GM21526 (cell line): ENCODE results near the gene DSN1.

Experiments used
- ATAC-seq: cut with Tn5 transposase; IDR thresholded peaks from one replicate; pipeline ENCODE4 v1.9.1; 2021; ENCODE audit warnings: moderate library complexity; ENCODE audit not compliant: unreplicated experiment, low FRiP score

DSN1 gene

DNA sequence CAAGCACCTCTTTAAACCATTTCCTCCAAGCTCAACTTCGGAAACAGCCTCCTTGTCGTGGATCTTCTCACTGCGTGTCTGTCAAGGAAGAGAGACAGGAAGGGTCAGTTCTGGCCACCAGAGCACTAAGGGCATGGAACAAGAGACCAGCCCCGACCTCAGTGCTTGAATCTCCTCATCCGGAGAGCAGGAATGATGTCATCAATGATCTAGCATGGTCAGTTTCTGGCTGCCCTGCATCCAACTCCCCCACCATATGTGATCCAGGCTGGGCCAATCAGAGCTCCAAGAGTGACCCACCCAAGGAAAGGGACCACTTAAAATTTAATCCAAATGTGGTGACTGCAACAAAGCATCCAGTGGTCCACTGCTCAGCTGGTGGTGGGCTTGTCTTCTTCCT lies 23.3 kb upstream of the DSN1 start:
- ATAC-seq, result no peak

GRCh38 chr20:36796117-36796516 lies 22.6 kb upstream of the DSN1 start:
- no peak for ATAC-seq

GRCh38 chr20:36795691-36796090 lies 22.1 kb upstream of the DSN1 start:
- no peak for ATAC-seq

DNA sequence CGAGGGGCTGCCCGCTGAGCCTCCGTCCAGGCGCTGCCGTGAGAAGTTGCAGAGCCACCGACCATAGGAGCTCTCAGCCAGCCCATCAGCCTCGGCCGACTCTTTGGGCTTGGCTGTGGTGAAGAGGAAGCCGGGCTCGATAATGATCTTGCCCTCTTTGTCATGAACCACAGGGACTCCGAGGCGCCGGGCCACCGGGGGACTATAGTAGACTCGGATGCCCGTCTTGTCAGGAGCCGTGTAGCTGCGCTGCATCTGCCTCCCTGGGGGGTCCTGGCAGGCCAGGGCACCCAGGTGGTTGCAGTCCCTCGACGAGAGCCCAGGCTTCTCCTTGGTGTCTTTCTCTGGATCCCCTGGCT lies 20.5 kb upstream of the DSN1 start:
- no peak for ATAC-seq

DNA sequence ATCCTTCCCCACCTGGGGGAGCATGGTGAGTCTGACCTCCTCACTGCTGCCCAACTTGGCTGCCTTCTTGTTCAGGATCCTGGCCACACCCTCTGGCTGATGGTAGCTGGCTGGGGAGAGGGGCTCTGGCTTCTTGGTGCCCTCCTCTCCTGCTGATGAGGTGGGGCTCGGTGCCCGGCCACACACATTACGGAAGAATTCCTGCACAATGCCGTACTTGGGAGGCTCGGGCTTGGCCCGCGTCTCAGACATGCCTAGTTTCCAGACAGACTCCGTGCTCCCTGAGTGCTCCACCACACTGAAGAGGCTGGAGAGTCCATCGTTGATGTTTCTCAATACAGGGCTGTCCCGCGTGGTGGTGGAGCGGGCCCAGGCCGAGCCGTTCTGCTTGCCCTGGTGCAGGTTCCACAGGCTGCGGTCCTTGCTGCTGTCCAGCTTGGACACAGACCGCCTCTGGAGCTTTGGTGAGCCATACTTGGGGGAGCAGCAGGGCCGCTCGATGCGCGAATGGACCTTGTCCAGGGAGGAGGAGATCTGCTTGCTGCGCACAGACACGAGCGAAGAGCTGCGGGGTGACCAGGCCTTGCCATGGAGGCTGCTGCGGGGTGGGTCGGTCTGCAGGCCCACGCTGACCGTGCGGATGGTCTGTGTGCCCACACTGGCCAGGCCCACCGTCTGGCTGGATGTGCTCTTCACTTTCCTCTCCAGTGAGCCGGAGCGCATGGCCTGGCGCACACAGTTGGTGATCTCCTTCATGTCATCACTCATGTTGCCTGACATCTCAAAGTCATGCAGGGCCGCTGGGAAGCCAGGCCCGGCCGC lies 19.9 kb upstream of the DSN1 start:
- no peak for ATAC-seq

GRCh38 chr20:36792422-36792821 lies 18.9 kb upstream of the DSN1 start:
- ATAC-seq, result no peak

GRCh38 chr20:36791862-36792261 lies 18.3 kb upstream of the DSN1 start:
- ATAC-seq, result no peak

DNA sequence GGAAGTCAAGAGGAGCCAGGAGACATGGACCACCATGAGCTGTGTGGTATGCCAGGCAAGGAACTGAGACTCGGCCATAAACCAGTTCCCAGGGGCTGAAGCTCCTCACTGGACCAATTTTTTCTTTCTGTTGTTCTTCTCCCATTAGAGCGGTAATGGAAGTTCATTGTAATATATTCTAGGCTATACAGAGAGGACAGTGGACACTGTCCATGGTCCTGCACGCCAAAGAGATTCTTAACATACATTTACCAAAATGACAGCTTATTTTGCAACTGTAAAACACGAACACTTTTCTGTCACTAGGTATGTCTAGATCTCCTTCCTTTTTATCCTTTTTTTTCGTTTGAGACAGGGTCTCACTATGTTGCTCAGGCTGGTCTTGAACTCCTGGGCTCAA lies 13.1 kb upstream of the DSN1 start:
- no peak for ATAC-seq

GRCh38 chr20:36786246-36786645 lies 12.7 kb upstream of the DSN1 start:
- no peak for ATAC-seq

GRCh38 chr20:36785308-36785707 lies 11.7 kb upstream of the DSN1 start:
- no peak for ATAC-seq

DNA sequence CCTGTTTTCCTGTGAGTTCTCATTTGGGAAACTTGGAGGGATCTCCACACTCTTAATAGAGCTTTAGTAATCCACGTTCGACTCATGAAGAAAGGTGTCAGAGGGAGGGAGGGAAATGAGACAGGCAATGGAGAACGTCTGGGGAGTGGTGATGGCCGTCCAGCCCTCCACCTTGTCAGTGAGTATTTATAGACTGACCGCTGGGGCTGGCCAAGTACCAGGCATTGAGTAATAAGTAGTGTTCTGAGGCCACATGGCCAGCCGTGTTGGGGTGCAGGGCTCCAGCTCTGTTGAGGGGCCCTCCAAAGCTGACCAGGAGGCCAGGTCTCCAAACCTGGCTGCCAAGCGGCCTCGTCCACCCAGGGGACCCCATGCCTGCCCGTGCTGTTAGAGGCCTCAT lies 11.3 kb upstream of the DSN1 start:
- no peak for ATAC-seq

DNA sequence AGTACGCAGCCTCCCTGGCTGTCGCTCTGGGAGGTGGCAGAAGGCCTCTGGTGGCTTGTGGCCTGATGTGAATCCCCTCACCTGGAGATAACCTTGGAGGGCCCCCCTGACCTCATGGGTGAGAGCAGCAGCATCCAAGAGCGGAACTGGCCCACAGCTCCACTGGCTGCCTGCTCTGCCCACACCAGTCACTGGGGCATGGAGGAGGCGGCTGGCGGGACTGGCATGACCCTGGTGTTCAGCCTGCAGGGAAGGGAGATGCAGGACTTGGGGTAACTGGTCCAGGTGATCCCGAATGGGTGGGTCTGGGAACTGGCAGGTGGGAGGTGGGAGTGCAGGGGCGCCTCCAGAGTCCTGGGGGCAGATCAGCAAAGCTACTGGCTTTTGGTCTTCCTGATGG lies 10.6 kb upstream of the DSN1 start:
- no peak for ATAC-seq

DNA sequence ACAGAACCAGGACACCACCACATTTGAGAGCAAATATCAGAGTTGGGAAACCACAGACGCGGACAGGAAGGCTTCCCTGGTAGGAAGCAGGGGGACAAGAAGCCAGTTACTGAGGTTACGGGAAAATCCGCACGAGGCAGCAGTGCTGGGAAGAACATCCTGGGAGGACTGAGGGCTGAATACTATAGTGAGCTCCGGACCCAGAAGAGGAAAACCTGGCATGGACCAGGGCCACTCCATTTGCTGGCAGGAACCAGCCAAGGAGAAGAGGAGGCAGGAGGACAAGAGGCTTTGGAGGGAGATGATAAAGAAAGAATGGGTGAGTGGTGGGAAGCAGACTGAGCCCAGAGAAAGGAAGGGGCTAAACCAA lies 6.1 kb upstream of the DSN1 start:
- ATAC-seq, result no peak

DNA sequence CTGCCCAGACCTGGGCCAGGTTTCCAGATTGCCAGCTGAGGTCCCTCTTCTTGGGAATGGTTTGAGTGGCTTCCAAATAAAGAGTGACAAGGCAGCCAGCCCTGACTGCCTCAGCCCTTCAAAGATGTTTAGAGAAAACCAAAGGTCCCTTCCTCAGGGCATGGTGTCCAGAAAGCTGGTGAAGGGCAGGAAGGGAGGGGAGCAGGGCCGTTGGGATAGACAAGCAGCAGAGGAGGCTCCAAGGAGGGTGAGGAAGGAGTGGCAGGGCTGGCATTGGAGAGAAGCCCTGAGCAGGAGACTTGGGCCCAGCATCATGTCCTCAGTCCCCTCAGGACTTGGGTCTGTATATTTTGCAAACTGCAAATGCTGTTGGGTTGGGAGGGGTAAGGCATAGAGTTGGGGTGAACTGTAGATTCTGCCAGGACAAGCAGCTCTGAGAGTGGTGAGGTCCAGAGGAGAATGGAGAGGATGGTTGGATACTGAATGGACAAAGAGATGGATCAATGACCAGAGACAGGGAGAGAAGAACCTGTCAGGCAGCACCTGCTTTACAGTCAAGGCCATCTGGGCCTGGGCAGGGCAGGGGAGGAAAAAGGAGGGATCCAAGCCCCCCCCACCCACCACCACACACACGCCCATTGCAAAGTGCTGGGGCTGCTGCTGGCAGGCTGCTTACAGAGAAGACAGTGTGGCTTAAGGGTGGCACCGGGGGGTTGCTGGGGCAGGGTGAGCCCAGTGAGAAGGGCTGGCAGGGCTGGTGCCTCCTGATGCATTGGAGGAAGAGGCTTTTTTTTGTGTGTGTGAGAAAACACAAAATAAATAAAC lies 5.5 kb upstream of the DSN1 start:
- no peak for ATAC-seq

DNA sequence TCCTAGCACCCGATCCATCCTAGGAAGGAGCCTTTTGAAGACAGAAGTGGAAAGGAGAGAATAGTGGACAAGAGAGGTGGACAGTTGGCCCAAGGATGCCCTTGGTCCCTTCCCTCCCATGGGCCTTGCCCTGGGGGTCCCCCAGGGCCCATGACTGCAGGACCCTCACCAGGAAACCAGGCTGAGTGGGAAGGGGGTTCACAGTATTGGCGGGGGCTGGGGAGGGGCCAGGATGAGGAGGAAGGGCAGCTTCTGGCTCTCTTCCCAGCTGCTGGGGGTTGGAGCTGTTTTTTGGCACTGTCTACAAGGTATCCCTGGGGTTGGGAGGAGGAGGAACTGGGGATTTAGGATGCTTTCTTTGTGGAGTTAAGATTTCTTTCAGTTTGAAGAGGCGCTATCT lies 4.0 kb upstream of the DSN1 start:
- ATAC-seq, result no peak

- ATAC-seq, result no peak
These were observed 3.6 kb upstream of the DSN1 start for GRCh38 chr20:36777167-36777566.

GRCh38 chr20:36775826-36776225 lies 2.3 kb upstream of the DSN1 start:
- ATAC-seq, result no peak

GRCh38 chr20:36775196-36775595 lies 1.6 kb upstream of the DSN1 start:
- ATAC-seq, result no peak

- ATAC-seq, result no peak
These were observed 411 bp downstream of the DSN1 start for GRCh38 chr20:36773107-36773596.

DNA sequence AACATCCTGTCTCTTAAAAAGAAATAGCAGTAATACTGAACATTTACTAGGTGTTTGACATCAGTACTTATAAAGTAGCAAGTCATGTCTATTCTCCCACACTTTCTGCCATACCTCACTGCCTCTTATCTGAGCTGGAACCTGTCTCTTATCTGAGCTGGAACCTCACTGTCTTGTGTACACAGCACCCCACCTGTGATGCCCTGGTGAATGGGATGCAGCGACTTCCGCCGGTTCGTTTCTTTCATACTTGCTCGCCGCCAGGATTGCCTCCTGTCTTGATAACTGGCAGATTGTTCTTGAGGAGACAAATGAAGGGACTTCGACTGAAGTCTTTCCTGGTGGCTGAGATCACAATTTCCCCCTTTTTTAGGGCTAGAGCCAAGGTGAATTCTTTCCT lies 2.9 kb downstream of the DSN1 start:
- ATAC-seq, result no peak

GRCh38 chr20:36768768-36769430 lies 4.7 kb downstream of the DSN1 start:
- ATAC-seq, result no peak
